GM19324 (cell line): Measurements from ENCODE around the gene SLC2A5.

ENCODE experiments used
- ATAC-seq: cut with Tn5 transposase; IDR thresholded peaks from one replicate; pipeline ENCODE4 v1.9.1; 2021; ENCODE audit warnings: mild to moderate bottlenecking, moderate library complexity; ENCODE audit not compliant: unreplicated experiment, low FRiP score

The SLC2A5 gene

DNA sequence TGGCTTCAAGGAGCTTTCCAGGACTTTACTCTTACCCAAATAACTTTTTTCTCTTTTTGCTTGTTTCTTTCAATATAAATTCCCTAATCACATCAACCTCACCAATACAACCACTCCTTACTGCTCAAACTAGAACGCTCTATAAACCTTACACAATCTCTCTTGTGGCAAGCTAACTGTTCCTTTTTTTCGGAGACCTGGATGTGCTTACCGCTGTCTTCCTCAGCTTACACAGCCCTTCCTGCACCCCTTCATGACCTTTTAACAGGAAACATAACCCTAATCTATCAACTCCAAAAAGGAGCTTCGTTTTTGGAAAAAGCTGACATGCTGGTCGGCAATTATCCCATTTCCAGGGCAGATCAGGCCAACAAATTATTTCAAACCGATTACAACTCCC is 24.1 kb upstream of the SLC2A5 start:
- ATAC-seq: no peak

DNA sequence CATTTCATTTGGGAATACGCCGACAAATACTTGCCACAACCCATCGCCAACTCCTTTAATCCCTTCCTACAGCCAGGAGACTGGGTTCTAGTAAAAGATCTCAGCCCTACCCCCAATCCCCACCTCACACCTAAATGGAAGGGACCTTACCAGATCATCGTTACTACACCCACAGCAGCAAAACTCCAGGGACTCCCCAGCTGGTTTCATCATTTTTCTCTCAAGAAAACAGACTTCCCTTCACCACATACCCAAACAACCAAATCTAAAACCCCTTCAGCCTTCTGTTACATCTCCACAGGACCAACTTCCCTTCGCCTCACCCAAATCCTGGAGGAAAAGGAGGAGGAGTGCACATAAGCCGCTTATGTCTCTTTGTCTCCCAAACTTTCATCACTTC is 23.7 kb upstream of the SLC2A5 start:
- no peak for ATAC-seq

DNA sequence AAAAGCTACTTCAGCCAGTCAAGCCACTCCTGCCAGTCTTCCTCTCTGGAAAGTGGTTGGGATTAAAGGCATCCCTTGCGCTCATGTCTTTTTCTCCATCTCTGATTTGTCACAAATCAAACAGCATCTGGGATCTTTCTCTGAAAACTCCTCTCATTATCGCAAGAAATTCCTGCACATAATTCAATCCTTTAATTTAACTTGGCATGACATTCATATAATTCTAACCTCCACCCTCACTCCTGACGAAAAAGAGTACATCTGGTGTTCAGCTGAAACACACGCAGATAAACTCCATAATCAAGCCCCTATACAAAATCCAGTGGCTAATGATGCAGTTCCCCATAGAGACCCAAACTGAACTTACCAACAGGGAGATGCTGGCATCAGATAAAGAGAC is 19.4 kb upstream of the SLC2A5 start:
- ATAC-seq: no peak

DNA sequence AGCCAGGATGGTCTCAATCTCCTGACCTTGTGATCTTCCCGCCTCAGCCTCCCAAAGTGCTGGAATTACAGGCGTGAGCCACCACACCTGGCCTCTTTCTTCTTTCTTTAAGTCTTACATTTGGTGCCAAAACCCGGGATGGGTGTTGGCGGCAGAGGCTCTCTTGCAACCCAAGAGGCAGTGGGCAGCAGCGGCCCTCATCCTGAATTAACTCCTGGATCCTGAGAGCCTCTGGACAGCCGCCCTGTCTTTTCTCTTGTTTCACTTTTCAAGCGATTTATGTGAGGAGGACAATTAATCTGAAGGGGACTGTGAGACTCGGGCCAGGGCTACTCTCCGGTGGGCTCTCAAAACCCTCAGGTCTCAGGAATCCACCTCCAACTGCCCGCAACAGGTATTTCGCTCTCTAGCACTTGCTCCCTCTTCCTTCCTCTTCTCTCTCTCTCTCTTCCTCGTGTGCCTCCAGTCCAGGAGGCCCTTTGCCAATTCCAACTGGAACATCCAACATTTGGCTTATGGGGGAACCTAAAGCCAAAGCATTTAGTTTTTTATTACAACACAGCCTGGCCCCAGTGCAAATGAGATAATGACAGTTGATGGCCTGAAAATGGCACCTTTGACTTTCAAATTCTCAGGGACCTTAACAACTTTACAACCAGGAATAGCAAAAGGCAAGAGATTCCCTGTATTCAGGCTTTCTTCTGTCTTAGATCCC is 18.1 kb upstream of the SLC2A5 start:
- no peak for ATAC-seq

DNA sequence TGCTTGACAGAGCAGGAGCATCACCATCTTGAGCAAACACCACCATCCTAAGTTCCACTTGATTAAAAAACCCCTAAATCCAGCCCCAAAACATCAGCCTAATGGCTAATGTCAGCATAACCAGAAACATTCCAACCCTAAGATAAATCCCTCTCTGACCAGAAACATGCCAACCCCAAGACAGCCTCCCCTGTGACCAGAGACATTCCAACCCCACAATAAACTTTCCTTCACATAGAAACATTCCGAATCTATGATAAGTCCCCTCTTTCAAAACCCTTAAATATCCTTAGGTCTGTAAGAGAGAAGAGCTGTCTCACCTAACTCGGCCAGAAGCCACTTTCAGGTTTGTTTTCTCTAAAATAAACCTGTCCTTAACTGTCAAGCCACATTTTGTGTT is 17.4 kb upstream of the SLC2A5 start:
- ATAC-seq: no peak

DNA sequence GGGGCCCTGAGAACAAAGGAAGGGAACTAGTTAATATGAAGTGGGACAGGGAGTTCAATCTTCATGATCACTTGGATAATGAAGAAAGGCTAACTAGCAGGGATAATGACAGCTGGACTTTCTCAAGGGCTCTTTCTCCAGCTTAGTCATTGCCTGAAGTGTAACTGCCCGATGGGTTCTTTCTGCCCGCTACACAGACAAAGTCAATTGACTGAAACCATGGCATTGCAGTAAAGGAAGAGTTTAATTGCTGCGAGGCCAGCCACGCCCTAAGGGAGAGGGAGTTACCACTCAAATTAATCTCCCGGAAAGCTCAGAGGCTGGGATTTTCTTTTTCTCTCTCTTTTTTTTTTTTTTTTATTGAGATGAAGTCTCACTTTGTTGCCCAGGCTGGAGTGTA is 16.6 kb upstream of the SLC2A5 start:
- no peak for ATAC-seq

DNA sequence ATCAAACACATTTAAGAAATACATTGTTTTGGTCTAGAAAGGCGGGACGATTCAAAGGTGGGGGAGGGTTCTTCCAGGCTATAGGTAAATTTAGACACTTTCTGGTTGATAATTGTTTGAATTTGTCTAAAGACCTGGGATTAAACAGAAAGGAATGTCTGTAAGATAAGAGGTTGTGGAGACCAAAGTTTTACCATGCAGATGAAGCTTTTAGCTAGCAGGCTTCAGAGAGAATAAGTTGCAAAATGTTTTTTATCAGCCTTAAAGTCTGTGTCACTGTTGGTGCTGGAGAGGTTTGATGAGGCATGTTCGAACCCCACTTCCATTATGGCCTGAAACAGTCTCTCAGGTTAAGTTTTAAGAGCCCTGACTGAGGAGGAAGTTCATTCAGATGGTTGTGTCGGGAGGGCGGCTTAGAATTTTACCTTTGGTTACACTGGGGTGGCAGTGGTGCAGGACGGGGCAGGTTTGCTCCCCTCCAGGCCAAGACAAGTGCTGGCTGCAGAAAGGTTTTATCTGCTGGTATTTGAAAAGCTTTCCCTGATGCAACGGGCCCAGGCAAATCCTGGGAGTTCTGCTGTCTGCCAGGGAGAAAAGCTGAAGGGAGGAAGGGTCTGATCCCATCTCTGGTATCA is 16.0 kb upstream of the SLC2A5 start:
- ATAC-seq: no peak

DNA sequence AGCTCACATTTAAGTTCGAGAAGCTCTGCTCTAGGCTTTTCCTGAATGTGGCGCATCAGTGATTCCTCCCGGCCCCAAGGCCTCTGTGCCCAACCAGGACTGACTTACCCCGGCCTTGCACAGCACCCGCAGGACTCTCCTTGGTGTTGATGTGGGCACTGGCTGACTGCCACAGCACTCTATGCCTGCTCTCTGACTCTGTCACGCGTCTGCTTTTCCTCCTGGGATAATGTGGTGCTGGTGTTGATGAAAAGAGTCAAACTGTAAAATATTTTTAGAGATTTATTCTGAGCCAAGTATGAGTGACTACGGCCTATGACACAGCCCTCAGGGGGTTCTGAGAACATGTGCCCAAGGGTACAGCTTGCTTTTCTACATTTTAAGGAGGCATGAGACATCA is 15.5 kb upstream of the SLC2A5 start:
- no peak for ATAC-seq

DNA sequence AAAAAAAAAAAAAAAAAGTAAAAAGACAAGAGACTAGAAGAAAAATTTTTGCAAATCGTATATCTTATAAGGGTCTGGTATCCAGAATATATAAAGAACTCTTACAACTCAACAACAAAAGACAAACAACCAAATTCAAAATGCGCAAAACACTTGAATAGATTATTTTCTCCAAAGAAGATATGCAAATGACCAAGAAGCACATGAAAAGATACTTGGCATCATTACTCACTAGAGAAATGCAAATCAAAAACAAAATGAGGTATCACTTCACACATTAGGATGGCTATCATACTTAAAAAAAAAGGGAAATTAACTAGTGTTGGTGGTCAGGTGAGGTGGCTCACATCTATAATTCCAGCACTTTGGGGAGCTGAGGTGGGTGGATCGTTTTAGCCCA is 12.0 kb upstream of the SLC2A5 start:
- no peak for ATAC-seq

DNA sequence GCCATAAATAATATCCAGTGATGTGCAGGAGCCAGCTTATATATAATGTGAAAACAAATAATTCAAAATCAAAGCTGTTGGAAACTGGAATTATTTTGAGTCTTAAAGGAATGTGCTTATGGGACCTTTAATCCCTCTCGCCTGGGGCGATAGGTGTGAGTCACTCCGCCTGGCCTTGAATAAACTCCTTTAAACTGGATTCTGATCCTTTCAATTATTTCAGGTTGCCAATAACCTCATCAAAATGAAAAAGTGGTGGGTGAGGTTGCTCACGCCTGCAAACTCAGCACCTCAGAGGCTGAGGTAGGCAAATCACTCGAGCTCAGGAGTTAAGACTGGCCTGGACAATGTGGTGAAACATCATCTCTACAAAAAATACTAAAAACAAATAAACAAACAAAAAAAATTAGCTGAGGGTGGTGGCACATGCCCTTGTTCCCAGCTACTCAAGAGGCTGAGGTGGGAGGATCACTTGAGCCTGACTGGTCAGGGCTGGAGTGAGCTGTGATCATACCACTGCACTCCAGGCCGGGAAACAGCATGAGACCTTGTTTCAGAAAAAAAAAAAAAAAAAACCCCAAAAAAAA is 11.4 kb upstream of the SLC2A5 start:
- ATAC-seq: peak; percentile 4

DNA sequence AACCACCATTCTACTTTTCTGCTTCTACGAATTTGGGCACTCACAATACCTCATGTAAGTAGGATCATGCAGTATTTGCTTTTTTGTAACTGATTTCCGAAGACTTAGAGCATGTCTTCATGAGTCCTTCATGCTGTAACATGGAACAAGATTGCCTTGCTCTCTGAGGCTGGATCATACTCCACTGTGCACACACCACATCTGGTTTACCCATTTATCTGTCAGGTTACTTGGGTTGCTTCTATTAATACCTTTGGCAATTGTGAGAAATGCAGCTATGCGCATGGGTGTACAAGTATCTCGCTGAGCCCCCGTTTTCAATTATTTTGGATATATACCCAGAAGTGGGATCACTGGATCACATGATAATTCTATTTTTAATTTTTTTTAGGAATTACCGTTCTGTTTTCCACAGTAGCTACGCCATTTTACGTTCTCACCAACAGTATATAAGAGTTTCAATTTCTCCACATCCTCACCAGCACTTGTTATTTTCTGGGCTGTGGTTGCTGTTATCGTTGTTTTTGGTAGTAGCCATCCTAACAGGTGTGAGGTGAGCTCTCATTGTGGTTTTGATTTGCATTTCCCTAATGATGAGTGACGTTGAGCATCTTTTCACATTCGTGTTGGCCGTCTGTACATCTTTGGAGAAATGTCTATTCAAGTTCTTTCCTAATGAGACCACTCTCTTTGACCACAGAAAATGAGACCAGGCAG is 10.7 kb upstream of the SLC2A5 start:
- ATAC-seq: peak; percentile 58

DNA sequence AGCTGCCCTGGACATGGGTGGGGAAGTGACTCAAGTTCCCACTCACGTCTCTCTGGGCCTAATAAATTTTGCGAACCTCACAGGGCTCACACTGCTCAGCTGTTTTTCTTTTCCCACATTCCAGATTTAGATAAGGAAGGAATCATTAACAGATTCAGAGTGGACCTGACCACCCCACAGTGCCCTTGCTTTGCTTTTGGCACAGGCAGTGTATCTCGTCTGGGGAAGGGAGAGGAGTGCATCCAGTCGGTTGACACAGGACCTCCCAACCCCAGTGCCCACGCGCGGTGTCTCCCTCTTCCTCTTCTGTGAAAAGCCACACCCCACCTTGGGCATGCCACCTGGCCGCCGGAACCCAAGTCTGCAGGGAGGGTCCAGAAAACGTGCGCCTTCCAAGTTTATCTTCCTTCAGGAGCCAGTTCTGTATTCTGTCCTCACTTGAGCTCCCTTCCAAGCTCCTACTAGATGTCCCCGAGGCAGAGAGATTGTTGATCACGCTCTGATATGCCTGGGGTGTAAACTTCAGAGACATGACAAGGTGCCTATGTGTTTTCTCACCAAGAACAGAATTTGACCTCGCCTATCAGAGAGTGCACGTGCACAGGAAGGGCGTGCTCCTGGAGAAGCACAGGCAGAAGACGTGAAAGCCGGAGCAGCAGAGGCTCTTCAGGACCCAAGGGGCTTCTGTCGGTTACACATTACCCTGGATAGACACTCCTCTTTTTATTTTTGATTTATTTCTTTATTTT is 9.5 kb upstream of the SLC2A5 start:
- ATAC-seq: no peak

DNA sequence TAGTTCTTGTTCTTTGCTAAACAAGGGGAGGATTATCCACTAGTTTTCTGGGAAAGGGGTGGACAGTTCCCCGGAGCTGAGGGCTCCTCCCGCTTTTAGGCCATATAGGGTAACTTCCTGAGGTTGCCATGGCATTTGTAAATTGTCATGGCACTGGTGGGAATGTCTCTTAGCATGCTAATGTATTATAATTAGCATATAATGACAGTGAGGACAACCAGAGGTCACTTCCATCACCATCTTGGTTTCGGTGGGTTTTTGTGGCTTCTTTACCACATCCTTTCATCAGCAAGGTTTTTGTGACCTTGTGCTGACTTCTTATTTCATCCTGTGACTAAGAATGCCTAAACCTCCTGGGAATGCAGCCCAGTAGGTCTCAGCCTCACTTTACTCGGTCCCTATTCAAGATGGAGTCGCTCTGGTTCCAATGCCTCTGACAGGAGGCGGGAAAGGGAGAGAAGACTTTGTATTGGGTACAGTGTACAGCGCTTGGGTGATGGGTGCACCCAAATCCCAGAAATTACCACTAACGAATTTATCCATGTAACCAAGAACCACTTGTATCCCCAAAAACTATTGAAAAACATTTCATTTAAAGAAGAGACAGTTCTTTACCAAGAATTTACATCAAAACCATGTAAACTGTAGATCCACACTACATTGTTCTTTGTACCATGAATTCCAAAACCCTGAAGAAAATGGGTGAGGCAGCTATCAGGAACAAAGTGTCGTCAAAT is 8.7 kb upstream of the SLC2A5 start:
- peak; percentile 44 for ATAC-seq

DNA sequence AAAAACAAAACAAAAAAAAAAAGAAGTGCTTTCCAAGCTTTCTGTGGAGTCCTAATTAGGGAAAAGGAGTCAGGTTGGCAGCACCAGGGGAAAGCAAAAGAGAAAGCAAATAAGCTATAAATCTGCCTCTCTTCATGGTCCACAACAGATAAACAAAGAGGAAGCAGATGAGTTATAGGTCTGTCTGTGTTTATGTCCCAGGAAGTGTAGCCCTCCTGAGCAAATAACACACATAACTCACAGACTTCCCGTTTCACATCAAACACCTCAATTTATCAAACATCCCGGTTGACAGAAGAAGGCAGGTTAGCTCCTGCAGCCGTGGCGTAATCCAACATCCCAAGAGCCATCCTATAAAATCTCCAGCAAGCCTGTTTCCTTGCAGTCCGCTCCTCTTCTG is 5.6 kb upstream of the SLC2A5 start:
- ATAC-seq: no peak

DNA sequence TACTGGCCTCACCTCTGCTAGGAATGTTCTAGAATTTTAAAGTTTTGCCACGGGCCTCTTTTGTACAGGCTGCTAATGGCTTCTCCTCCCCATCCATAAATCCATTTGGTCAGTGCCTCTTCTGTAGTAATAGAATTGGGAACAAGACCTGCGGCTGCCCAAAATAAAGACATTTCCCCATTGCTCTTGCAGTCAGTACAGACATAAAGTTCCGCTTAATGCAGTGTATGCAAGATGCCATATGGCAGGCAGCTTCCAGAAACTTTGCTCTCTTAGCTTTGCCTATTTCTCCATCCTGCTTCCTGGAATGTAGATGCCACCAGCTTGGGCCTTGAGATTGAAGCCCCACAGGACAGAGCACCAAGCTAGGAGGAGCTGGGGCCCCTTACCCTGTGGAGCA is 3.7 kb upstream of the SLC2A5 start:
- ATAC-seq: no peak

DNA sequence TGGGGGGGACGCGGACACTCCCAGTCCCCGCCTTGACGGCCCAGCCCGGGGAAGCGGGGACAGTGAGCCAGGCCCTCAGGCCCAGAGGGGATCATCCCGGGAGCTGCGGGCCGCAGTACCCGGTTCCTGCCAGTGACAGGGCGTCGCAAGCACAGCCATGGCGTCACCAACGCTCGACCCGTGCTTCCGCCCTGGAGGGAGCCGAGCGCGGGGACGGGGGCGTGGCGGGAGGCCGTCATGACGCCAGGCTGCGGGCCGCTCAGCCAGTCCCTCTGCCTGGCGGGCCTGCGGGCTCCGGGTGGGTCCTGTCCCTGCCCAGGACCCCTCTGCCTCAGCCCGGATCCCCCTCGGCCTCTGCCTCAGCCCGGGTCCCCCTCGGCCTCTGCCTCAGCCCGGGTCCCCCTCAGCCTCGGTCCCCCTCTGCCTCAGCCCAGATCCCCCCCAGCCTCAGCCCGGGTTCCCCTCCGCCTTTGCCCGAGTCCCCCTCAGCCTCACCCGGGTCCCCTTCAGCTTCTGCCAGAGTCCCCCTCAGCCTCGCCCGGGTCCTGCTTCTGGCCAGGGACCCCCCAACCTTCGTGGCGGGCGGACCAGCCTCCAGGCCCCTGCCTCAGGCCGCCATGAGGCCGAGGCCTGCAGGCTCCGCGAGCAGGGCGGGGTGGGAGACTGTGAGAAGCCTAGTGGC is 2.3 kb upstream of the SLC2A5 start:
- ATAC-seq: no peak

DNA sequence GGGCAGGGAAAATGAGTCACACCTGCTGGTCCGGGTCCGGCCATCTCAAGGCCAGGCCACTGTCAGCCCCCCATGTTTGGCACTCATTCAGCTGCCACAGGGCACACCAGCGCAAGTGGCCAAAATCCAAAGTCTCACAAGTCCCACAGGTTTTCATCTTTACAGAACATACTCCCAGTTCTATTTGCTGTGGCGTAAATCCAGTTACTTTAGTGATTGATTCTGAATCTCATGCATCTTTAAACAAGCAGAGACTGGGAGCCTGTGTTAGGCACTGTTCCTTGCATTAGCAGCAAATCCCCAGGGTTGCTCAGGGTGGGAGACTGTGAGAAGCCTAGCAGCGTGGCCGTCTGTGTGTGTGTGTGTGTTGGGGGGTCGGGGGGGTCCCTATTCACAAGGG is 1.1 kb upstream of the SLC2A5 start:
- no peak for ATAC-seq

DNA sequence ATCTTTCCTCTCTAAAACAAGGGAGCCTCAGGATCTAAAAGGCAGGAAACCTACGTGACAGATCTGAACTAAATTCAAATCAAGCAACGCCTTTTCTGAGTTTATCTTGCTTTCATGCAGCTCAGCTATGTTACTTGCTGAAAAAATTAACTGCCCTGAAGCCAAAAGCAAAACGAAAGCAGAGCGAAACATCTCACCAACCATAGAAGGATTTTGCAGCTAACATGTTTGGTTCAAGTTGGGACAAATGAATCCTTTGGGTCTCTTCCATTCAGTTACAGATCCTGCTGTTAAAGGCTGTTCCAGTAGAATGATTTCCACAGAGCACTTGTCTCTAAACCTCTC is 482 bp downstream of the SLC2A5 start:
- no peak for ATAC-seq

DNA sequence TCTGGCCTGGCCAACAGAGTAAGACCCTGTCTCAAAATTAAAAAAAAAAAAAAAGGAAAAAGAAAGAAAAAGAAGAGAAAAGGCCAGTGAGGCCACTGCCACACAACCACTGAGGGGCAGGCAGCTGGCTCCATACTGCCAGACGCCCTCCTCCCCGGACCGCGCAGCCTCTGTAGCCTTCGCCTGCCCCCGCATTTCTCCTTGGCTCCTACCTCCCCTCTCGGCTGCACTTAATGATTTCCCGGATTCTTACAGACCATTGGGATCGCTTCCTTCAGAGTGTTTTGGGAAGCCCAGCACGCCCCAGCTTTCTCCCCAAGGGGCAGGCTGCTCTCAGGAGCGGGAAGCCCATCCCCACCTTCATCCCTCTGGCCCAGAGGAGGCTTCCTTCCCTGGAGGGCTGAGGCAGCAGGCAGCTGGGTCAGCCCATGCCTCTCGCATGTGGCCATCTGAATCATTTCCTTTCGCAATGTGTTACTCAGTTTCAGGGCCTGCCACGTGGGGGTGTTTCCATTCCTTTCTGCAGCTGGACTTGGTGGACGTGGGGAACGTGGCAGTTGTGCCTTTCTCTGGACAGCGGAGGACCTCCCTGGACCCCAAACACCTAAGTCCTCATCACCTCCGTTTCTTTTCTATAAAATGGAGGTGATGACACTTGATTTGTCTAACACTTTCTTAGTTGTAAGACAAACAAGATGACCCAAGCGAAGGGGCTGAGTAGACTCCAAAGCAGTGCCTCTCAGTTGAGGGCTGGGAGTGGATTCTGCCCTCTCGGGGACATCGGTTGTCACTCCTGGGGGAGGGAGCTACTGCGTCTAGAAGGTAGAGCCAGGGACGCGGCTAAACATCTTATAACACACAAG is 2.3 kb downstream of the SLC2A5 start:
- no peak for ATAC-seq
